Measurements from ENCODE around the gene AATK. TPM values are rescaled to one million over a fixed set of nuclear protein-coding genes. Genes with fewer than 3 reads are reported as not detected.

The AATK gene
- polyA plus RNA-seq, 1 of the 3 experiments (the other 2 are of a cell fraction) = 0.51 TPM

- TF ChIP-seq JUND (IDR thresholded peaks at IDR 0.05) (no peak), GATA2 (CRISPR knock-in tag; IDR thresholded peaks at IDR 0.05) (no peak), POLR2AphosphoS5 (IDR thresholded peaks at IDR 0.05; ENCODE audit: low read depth, low read length) (no peak), YY1 (IDR thresholded peaks at IDR 0.05; ENCODE audit: low read depth) (no peak), NFIC (IDR thresholded peaks at IDR 0.05; ENCODE audit: borderline replicate concordance) (no peak), ELF1 (IDR thresholded peaks at IDR 0.05) (no peak), RCOR1 (IDR thresholded peaks at IDR 0.05; ENCODE audit: low read length) (no peak), TAF1 (IDR thresholded peaks at IDR 0.05; ENCODE audit: borderline replicate concordance, low read depth, low read length) (no peak)
- WGBS (ENCODE audit: low lambda C conversion rate) = 82% methylated on average over 7 of the region's 10 CpGs
- H3K79me2 ChIP-seq (ENCODE audit: insufficient read depth) = no peaks in the 10 kb centered on the region
- no peaks in the 10 kb centered on the region for H3F3A ChIP-seq (replicated peaks; ENCODE audit: insufficient read depth)
- no peaks in the 10 kb centered on the region for H3K9me2 ChIP-seq
- no peak overlapping the region for H3K4me3 ChIP-seq (ENCODE audit: low read depth in 2 of 2, low read length in 1 of 2)
- no peaks in the 10 kb centered on the region for H3K27me3 ChIP-seq (ENCODE audit: insufficient read depth)
- ChIA-PET POLR2A (no interaction called here), CTCF (interaction anchor here (1.1 to 14.7 kb wide), 2 partner anchors 16 to 62 kb away, joined by 5 to 147 read pairs; no protein-coding TSS in a partner anchor)
- DNase-seq = no peak
- no peak overlapping the region for H3K4me2 ChIP-seq
- no peaks in the 10 kb centered on the region for H3K9me3 ChIP-seq
- peaks cover 5 to 6% of the 10 kb centered on the region in 2 experiments for H3K36me3 ChIP-seq (replicated peaks in 1 of 2; ENCODE audit: control insufficient read depth in 1 of 2, insufficient read depth in 2 of 2, low read length in 1 of 2)
- H4K20me1 ChIP-seq (ENCODE audit: insufficient read depth) = no peaks in the 10 kb centered on the region; the same call in 1 of the 2 replicates
- no peak overlapping the region for H2AFZ ChIP-seq (ENCODE audit: low read depth)
- H3K27ac ChIP-seq (ENCODE audit: low read depth in 2 of 2, low read length in 1 of 2) = no peak overlapping the region
- H3K9ac ChIP-seq = no peak overlapping the region
- peaks cover 0 to 3% of the 10 kb centered on the region in 2 experiments; a peak in 1 of 4 replicates for H3K4me1 ChIP-seq (ENCODE audit: control insufficient read depth in 1 of 2, insufficient read depth in 2 of 2, low read depth in 1 of 2, low read length in 1 of 2)
Measured at GRCh38 chr17:81204578-81204977, 38.6 kb upstream of the AATK start.

- H3K79me2 ChIP-seq (ENCODE audit: insufficient read depth) = no peaks in the 10 kb centered on the region
- no peak overlapping the region for H3K4me2 ChIP-seq
- no peaks in the 10 kb centered on the region for H3K27me3 ChIP-seq (ENCODE audit: insufficient read depth)
- no peak overlapping the region for H3K4me3 ChIP-seq (ENCODE audit: low read depth in 2 of 2, low read length in 1 of 2)
- H3K9ac ChIP-seq = no peak overlapping the region
- no peaks in the 10 kb centered on the region for H3K9me2 ChIP-seq
- H3K27ac ChIP-seq (ENCODE audit: low read depth in 2 of 2, low read length in 1 of 2) = no peak overlapping the region
- H3K4me1 ChIP-seq (ENCODE audit: control insufficient read depth in 1 of 2, insufficient read depth in 2 of 2, low read depth in 1 of 2, low read length in 1 of 2) = peaks cover 0 to 3% of the 10 kb centered on the region in 2 experiments; a peak in 1 of 4 replicates
- TF ChIP-seq RFX5 (IDR thresholded peaks at IDR 0.05; ENCODE audit: low read length) = no peak
- TF ChIP-seq GATA2 (CRISPR knock-in tag; IDR thresholded peaks at IDR 0.05) = no peak
- TF ChIP-seq ZBTB33 (IDR thresholded peaks at IDR 0.05; ENCODE audit: borderline replicate concordance, low read depth) = no peak
- TF ChIP-seq YY1 (IDR thresholded peaks at IDR 0.05; ENCODE audit: low read depth) = no peak
- TF ChIP-seq CHD2 (IDR thresholded peaks at IDR 0.05; ENCODE audit: low read length, partially characterized antibody) = no peak
- TF ChIP-seq ELF1 (IDR thresholded peaks at IDR 0.05) = no peak
- no peak for TF ChIP-seq PBX3 (IDR thresholded peaks at IDR 0.05)
- TF ChIP-seq EP300 (IDR thresholded peaks at IDR 0.05; ENCODE audit: borderline replicate concordance in 1 of 2, low read depth in 1 of 2, low read length in 1 of 2) = no peak
- no peak for TF ChIP-seq RCOR1 (IDR thresholded peaks at IDR 0.05; ENCODE audit: low read length)
- TF ChIP-seq USF1 (IDR thresholded peaks at IDR 0.05; ENCODE audit: borderline replicate concordance, low read depth) = no peak
- no peak for TF ChIP-seq NRF1 (IDR thresholded peaks at IDR 0.05; ENCODE audit: low read depth, low read length)
- no peak for TF ChIP-seq FOXM1 (IDR thresholded peaks at IDR 0.05; ENCODE audit: low read depth)
- TF ChIP-seq RXRA (IDR thresholded peaks at IDR 0.05; ENCODE audit: borderline replicate concordance, low read depth) = no peak
- no peak overlapping the region for H2AFZ ChIP-seq (ENCODE audit: low read depth)
- H3F3A ChIP-seq (replicated peaks; ENCODE audit: insufficient read depth) = no peaks in the 10 kb centered on the region
- no peaks in the 10 kb centered on the region for H3K9me3 ChIP-seq
- ChIA-PET POLR2A (no interaction called here), CTCF (interaction anchor here (1.9 to 14.7 kb wide), 2 partner anchors 17 to 61 kb away, joined by 5 to 147 read pairs; no protein-coding TSS in a partner anchor)
- no peak for DNase-seq
- H4K20me1 ChIP-seq (ENCODE audit: insufficient read depth) = no peaks in the 10 kb centered on the region; the same call in 1 of the 2 replicates
- 92% methylated on average over 17 of the region's 20 CpGs for WGBS (ENCODE audit: low lambda C conversion rate)
- H3K36me3 ChIP-seq (replicated peaks in 1 of 2; ENCODE audit: control insufficient read depth in 1 of 2, insufficient read depth in 2 of 2, low read length in 1 of 2) = peaks cover 5 to 18% of the 10 kb centered on the region in 2 experiments
Measured at GRCh38 chr17:81203136-81203535, 37.1 kb upstream of the AATK start.
